Loucy (cell line): Measurements from ENCODE around the gene TAF4.

Experiments
- CTCF ChIP-seq: fragments of 200-600 bp; sonication (generic); conservative IDR thresholded peaks from 2 replicates; pipeline ENCODE4 v1.5.1; 2014; ENCODE audit warnings: mild to moderate bottlenecking, antibody characterized with exemption, low read length
- EZH2phosphoT487 ChIP-seq: fragments of 200-600 bp; IDR thresholded peaks from 2 replicates; pipeline ENCODE4 v1.6.1; 2018; ENCODE audit warnings: antibody characterized with exemption, mild to moderate bottlenecking, moderate library complexity, borderline replicate concordance

- TF ChIP-seq CTCF: no peak
- no peak for TF ChIP-seq EZH2phosphoT487
These were observed 109.8 kb downstream of the TAF4 start for GRCh38 chr20:61955668-61956395.
